ENCODE measurements around the gene ITIH6.
"Not testable (repeated sequence)": the region's sequence is repeated elsewhere in the genome, so short reads cannot be mapped to it uniquely, and the experiment has no call there.

ITIH6 gene

GRCh38 chrX:54817220-54817820 lies 19.3 kb upstream of the ITIH6 start:
- H3K27me3 Mint-ChIP-seq = no peaks in the 10 kb centered on the region
- peak overlapping the region; percentile 41 for H3K27ac Mint-ChIP-seq
- no peak overlapping the region for H3K4me3 Mint-ChIP-seq
- no peaks in the 10 kb centered on the region for H3K4me1 Mint-ChIP-seq (ENCODE audit: low read depth)
- no peaks in the 10 kb centered on the region for H3K9me3 Mint-ChIP-seq
- peaks cover 43% of the 10 kb centered on the region for H3K36me3 Mint-ChIP-seq (ENCODE audit: low read depth)
- intact Hi-C loops (cut with micrococcal nuclease) = no loop called here

- Mint-ChIP-seq H3K9me3 (no peaks in the 10 kb centered on the region), H3K27ac (no peak overlapping the region), H3K4me3 (no peak overlapping the region), H3K4me1 (ENCODE audit: low read depth) (peaks cover 38% of the 10 kb centered on the region), H3K27me3 (peaks cover 3% of the 10 kb centered on the region), H3K36me3 (ENCODE audit: low read depth) (peaks cover 92% of the 10 kb centered on the region)
- intact Hi-C loops (cut with micrococcal nuclease) = no loop called here
Measured at GRCh38 chrX:54812306-54812705, 14.3 kb upstream of the ITIH6 start.

- H3K27ac Mint-ChIP-seq = no peak overlapping the region
- H3K27me3 Mint-ChIP-seq = peaks cover 3% of the 10 kb centered on the region
- peaks cover 38% of the 10 kb centered on the region for H3K4me1 Mint-ChIP-seq (ENCODE audit: low read depth)
- H3K36me3 Mint-ChIP-seq (ENCODE audit: low read depth) = peaks cover 90% of the 10 kb centered on the region
- intact Hi-C loops (cut with micrococcal nuclease) = no loop called here
- H3K4me3 Mint-ChIP-seq = no peak overlapping the region
- no peaks in the 10 kb centered on the region for H3K9me3 Mint-ChIP-seq
Measured at GRCh38 chrX:54811301-54811885, 13.3 kb upstream of the ITIH6 start.

- peaks cover 81% of the 10 kb centered on the region for H3K36me3 Mint-ChIP-seq (ENCODE audit: low read depth)
- intact Hi-C loops (cut with micrococcal nuclease) = no loop called here
- H3K27ac Mint-ChIP-seq = no peak overlapping the region
- H3K9me3 Mint-ChIP-seq = no peaks in the 10 kb centered on the region
- H3K27me3 Mint-ChIP-seq = peaks cover 8% of the 10 kb centered on the region
- peak overlapping the region; percentile 20 for H3K4me3 Mint-ChIP-seq
- peaks cover 38% of the 10 kb centered on the region for H3K4me1 Mint-ChIP-seq (ENCODE audit: low read depth)
Measured at GRCh38 chrX:54810532-54810931, 12.5 kb upstream of the ITIH6 start.

- intact Hi-C loops (cut with micrococcal nuclease) = loop anchor here (1.0 to 10.0 kb wide), 5 partner anchors 170 to 764 kb away; partner anchors contain the start of genes GNL3L, PHF8 and TSR2
- H3K4me1 Mint-ChIP-seq (ENCODE audit: low read depth) = peaks cover 38% of the 10 kb centered on the region
Measured at GRCh38 chrX:54808605-54809483, 10.8 kb upstream of the ITIH6 start.

GRCh38 chrX:54808109-54808604 lies 10.1 kb upstream of the ITIH6 start:
- Mint-ChIP-seq H3K27me3 (peaks cover 13% of the 10 kb centered on the region), H3K4me3 (peak overlapping the region; percentile 83), H3K27ac (peak overlapping the region; percentile 87), H3K9me3 (no peaks in the 10 kb centered on the region), H3K4me1 (ENCODE audit: low read depth) (peaks cover 38% of the 10 kb centered on the region), H3K36me3 (ENCODE audit: low read depth) (peaks cover 57% of the 10 kb centered on the region)
- intact Hi-C loops (cut with micrococcal nuclease) = loop anchor here (1.0 to 10.0 kb wide), 5 partner anchors 169 to 763 kb away; partner anchors contain the start of genes GNL3L, PHF8 and TSR2

More at GRCh38 chrX:54808605-54809483, 10.8 kb upstream of the ITIH6 start:
- Mint-ChIP-seq H3K36me3 (ENCODE audit: low read depth) (peaks cover 64% of the 10 kb centered on the region), H3K9me3 (no peaks in the 10 kb centered on the region), H3K4me3 (peak overlapping the region; percentile 83), H3K27ac (peak overlapping the region; percentile 87), H3K27me3 (peaks cover 12% of the 10 kb centered on the region)

GRCh38 chrX:54807524-54808108 lies 9.6 kb upstream of the ITIH6 start, which contains the start of gene MAGED2:
MAGED2 (plus strand) TSS chrX:54807745; CDS start chrX:54809332, 1,587 bp downstream.
- H3K36me3 Mint-ChIP-seq (ENCODE audit: low read depth) = peaks cover 52% of the 10 kb centered on the region
- H3K9me3 Mint-ChIP-seq = no peaks in the 10 kb centered on the region
- H3K27ac Mint-ChIP-seq = peak within 1 kb of the TSS; percentile 87
- peaks cover 15% of the 10 kb centered on the region for H3K27me3 Mint-ChIP-seq
- intact Hi-C loops (cut with micrococcal nuclease) = loop anchor here (1.0 to 10.0 kb wide), 5 partner anchors 168 to 763 kb away; partner anchors contain the start of genes GNL3L, PHF8 and TSR2
- peak within 1 kb of the TSS; percentile 83 for H3K4me3 Mint-ChIP-seq
- peaks cover 38% of the 10 kb centered on the region for H3K4me1 Mint-ChIP-seq (ENCODE audit: low read depth)

- intact Hi-C loops (cut with micrococcal nuclease) = no loop called here
- Mint-ChIP-seq H3K4me1 (ENCODE audit: low read depth) (peaks cover 26% of the 10 kb centered on the region), H3K27ac (peak overlapping the region; percentile 65), H3K27me3 (peaks cover 5% of the 10 kb centered on the region), H3K9me3 (no peaks in the 10 kb centered on the region), H3K36me3 (ENCODE audit: low read depth) (no peaks in the 10 kb centered on the region), H3K4me3 (peak overlapping the region; percentile 39)
Measured at GRCh38 chrX:54799046-54799445, 991 bp upstream of the ITIH6 start.

GRCh38 chrX:54794795-54795194 lies 3.3 kb downstream of the ITIH6 start:
- intact Hi-C loops (cut with micrococcal nuclease) = no loop called here
- Mint-ChIP-seq H3K9me3 (no peaks in the 10 kb centered on the region), H3K36me3 (ENCODE audit: low read depth) (no peaks in the 10 kb centered on the region), H3K4me1 (ENCODE audit: low read depth) (peaks cover 25% of the 10 kb centered on the region), H3K27ac (no peak overlapping the region), H3K4me3 (no peak overlapping the region), H3K27me3 (peaks cover 2% of the 10 kb centered on the region)

GRCh38 chrX:54794028-54794427 lies 4.0 kb downstream of the ITIH6 start:
- intact Hi-C loops (cut with micrococcal nuclease) = no loop called here
- no peaks in the 10 kb centered on the region for H3K36me3 Mint-ChIP-seq (ENCODE audit: low read depth)

GRCh38 chrX:54789405-54789804 lies 8.7 kb downstream of the ITIH6 start:
- H3K27ac Mint-ChIP-seq; H3K9me3 Mint-ChIP-seq; intact Hi-C loops (cut with micrococcal nuclease); H3K27me3 Mint-ChIP-seq; H3K36me3 Mint-ChIP-seq (ENCODE audit: low read depth); H3K4me3 Mint-ChIP-seq: not testable (repeated sequence)
- H3K4me1 Mint-ChIP-seq (ENCODE audit: low read depth) = peaks cover 13% of the 10 kb centered on the region

More at GRCh38 chrX:54794028-54794427, 4.0 kb downstream of the ITIH6 start:
- peaks cover 30% of the 10 kb centered on the region for H3K4me1 Mint-ChIP-seq (ENCODE audit: low read depth)
- H3K9me3 Mint-ChIP-seq = no peaks in the 10 kb centered on the region
- peaks cover 2% of the 10 kb centered on the region for H3K27me3 Mint-ChIP-seq
- peak overlapping the region; percentile 38 for H3K27ac Mint-ChIP-seq
- H3K4me3 Mint-ChIP-seq = no peak overlapping the region

- no peak overlapping the region for H3K4me3 Mint-ChIP-seq
- H3K36me3 Mint-ChIP-seq (ENCODE audit: low read depth) = no peaks in the 10 kb centered on the region
- H3K9me3 Mint-ChIP-seq = no peaks in the 10 kb centered on the region
- no peak overlapping the region for H3K27ac Mint-ChIP-seq
- H3K4me1 Mint-ChIP-seq (ENCODE audit: low read depth) = peaks cover 8% of the 10 kb centered on the region
- H3K27me3 Mint-ChIP-seq = peaks cover 5% of the 10 kb centered on the region
- intact Hi-C loops (cut with micrococcal nuclease) = no loop called here
Measured at GRCh38 chrX:54788446-54788845, 9.6 kb downstream of the ITIH6 start.

- H3K9me3 Mint-ChIP-seq = no peaks in the 10 kb centered on the region
- no peak overlapping the region for H3K4me3 Mint-ChIP-seq
- peaks cover 5% of the 10 kb centered on the region for H3K27me3 Mint-ChIP-seq
- intact Hi-C loops (cut with micrococcal nuclease) = no loop called here
- no peak overlapping the region for H3K27ac Mint-ChIP-seq
- peaks cover 8% of the 10 kb centered on the region for H3K4me1 Mint-ChIP-seq (ENCODE audit: low read depth)
- H3K36me3 Mint-ChIP-seq (ENCODE audit: low read depth) = no peaks in the 10 kb centered on the region
Measured at GRCh38 chrX:54786967-54787366, 11.1 kb downstream of the ITIH6 start.

All from dendritic cell treated with granulocyte-macrophage colony-stimulating factor and Interleukin-4, amounts not matched to agents 40 ng/mL and 50 ng/mL, for 4 days (primary cell).